GM18505 (cell line): ENCODE measurements around the gene DAB1.
"Not testable (repeated sequence)": the region's sequence is repeated elsewhere in the genome, so short reads cannot be mapped to it uniquely, and the experiment has no call there.

Experiments
- ATAC-seq: cut with Tn5 transposase; IDR thresholded peaks from one replicate; pipeline ENCODE4 v1.9.1; 2021; ENCODE audit not compliant: unreplicated experiment
- POLR2A ChIP-seq: IDR thresholded peaks from 4 replicates; pipeline ENCODE4 v1.6.1; 2011; ENCODE audit warnings: borderline replicate concordance; ENCODE audit not compliant: insufficient read depth, insufficient read length; ENCODE audit errors: extremely low read depth

The DAB1 gene

GRCh38 chr1:57363643-57364042 is 60.2 kb downstream of the DAB1 start:
- no peak for TF ChIP-seq POLR2A
- ATAC-seq: no peak

- no peak for TF ChIP-seq POLR2A
- ATAC-seq: no peak
Measured at GRCh38 chr1:57363165-57363564, 60.7 kb downstream of the DAB1 start.

- no peak for ATAC-seq
- TF ChIP-seq POLR2A: no peak
Measured at GRCh38 chr1:57362480-57362879, 61.4 kb downstream of the DAB1 start.

GRCh38 chr1:57361516-57361915 is 62.3 kb downstream of the DAB1 start:
- no peak for TF ChIP-seq POLR2A
- ATAC-seq: no peak

- no peak for ATAC-seq
- no peak for TF ChIP-seq POLR2A
Measured at GRCh38 chr1:57360846-57361407, 62.9 kb downstream of the DAB1 start.

- TF ChIP-seq POLR2A: no peak
- ATAC-seq: no peak
Measured at GRCh38 chr1:57357462-57357861, 66.4 kb downstream of the DAB1 start.

GRCh38 chr1:57353654-57354053 is 70.2 kb downstream of the DAB1 start:
- no peak for TF ChIP-seq POLR2A
- ATAC-seq: no peak

- no peak for ATAC-seq
- no peak for TF ChIP-seq POLR2A
Measured at GRCh38 chr1:57350610-57351009, 73.2 kb downstream of the DAB1 start.

- ATAC-seq: no peak
- no peak for TF ChIP-seq POLR2A
Measured at GRCh38 chr1:57348921-57349320, 74.9 kb downstream of the DAB1 start.

- no peak for ATAC-seq
- TF ChIP-seq POLR2A: no peak
Measured at GRCh38 chr1:57345916-57346315, 77.9 kb downstream of the DAB1 start.

GRCh38 chr1:57344265-57344664 is 79.6 kb downstream of the DAB1 start:
- no peak for TF ChIP-seq POLR2A
- no peak for ATAC-seq

- not testable (repeated sequence) for ATAC-seq
Measured at GRCh38 chr1:57343298-57343915, 80.5 kb downstream of the DAB1 start.

GRCh38 chr1:57341721-57342120 is 82.1 kb downstream of the DAB1 start:
- no peak for ATAC-seq
- TF ChIP-seq POLR2A: no peak

- TF ChIP-seq POLR2A: no peak
- ATAC-seq: no peak
Measured at GRCh38 chr1:57340334-57341070, 83.4 kb downstream of the DAB1 start.
